HG03095 (cell line): ENCODE results near the gene DKK3.

ENCODE experiments used
- ATAC-seq: cut with Tn5 transposase; IDR thresholded peaks from one replicate; pipeline ENCODE4 v1.9.1; 2021; ENCODE audit warnings: moderate library complexity; ENCODE audit not compliant: unreplicated experiment

Gene DKK3

DNA sequence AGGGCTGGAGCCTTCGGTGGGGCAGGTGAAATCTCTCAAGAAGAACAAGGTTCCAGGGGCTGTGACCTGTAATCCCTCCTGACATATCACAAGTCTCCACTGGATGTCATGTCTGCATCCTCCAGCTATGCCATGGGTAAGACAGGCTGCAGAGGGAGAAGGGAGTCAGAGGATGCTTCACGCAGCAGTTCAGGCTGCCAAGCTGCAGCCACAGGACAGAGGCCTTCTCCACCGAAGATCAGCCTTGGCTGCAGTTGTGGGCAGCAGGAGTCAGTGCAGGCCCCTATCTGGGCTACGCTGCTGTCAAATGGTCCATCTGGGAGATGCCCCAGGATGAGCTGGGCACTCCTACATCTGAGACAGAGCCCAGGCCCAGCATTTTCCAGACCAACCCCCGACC is 25.0 kb downstream of the DKK3 start:
- ATAC-seq: no peak

DNA sequence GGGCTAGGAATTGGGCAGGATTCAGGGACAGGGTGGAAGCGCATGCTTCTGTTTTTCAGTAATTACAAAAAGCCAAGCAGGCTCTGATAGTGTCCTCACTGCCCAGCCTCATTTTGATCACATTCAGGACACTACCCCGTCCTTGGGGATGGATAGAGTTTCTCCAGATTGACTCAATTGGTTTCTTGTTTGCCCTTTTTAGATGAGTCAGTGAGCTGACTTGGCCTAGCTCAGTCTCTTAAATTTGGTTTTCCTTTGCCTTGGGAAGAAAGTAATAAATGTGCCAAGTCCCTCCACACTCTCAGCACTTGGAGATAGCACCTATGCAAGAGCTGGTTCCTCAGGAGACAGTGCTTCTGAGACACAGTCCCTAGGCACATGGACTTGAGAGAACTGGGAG is 25.5 kb downstream of the DKK3 start:
- no peak for ATAC-seq

DNA sequence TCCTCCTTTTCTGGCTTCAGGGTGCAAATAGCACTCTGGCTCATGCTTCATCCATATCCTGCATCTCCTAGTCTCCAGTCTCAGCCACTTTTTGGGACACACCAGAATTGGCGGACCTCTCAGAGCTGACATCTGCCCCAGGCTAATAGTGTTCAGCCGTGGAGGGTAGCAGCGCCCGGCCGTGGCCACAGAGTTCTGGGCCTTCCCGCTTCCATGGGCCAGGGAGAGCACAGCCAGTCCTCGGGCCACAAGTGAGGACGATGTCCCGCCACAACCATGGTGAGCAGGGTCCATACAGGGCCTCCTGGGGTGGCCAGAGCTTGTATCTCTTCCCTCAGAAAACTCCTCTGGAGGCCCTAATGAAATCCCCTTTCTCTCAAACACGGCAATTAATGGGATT is 26.0 kb downstream of the DKK3 start:
- ATAC-seq: no peak

DNA sequence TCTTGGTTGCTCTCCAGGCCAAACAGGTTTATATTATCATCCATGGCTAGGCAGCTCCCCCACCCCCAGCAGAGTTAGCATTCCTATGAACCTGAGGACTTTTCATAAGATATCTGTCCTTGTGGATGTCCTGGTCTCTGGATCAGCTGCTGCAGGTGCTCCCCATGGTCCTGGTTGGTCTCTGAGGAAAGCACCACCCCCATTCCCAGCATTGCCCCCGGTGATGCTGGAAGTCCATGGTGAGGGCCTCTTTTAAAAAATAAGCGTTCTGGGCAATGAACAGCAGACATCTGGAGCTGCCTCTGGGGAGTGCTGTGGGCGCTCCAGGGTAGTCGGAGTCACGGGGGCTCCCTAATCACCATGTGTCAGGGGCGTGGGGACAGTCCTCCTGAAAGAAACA is 26.6 kb downstream of the DKK3 start:
- ATAC-seq: no peak

DNA sequence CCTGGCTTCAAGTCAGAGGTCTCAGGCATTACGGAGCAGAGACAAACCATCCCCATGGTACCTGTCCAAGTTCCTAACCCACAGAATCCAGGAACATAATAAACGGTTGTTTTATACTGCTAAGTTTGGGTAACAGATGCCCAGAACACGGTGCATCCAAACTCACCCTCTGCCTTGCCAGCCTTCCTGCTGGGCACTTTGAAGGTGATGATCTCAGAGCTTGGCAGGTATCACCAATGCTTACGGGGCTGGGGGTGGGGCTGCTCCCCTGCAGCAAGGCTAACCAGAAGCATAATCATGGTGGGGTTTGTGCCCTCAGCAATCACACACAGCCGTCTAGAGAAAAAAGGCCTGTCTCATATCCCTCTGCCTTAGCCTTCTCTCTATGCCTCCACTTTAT is 27.1 kb downstream of the DKK3 start:
- ATAC-seq: no peak

DNA sequence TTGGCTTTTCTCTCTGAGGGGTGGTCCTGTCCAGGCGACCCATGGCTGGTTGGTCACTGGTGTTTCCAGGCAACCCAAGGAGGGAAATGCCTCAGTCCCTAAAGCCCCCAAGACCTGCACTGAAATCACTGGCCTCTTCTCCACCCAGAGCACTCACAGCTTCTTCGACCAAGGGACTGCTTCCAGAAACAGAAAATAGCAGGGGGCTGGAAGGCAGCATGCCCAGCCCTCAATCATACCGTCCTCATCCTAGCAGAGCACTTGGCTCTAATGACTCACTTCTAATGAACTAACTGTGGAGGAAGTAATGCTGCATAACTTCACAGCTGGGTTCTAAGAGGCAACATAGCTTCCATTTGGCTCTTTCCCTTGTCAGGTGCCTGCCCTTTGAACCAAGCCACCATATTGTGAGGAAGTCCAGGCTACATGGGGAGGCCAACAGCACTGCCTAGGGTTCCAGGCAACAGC is 27.6 kb downstream of the DKK3 start:
- ATAC-seq: no peak

DNA sequence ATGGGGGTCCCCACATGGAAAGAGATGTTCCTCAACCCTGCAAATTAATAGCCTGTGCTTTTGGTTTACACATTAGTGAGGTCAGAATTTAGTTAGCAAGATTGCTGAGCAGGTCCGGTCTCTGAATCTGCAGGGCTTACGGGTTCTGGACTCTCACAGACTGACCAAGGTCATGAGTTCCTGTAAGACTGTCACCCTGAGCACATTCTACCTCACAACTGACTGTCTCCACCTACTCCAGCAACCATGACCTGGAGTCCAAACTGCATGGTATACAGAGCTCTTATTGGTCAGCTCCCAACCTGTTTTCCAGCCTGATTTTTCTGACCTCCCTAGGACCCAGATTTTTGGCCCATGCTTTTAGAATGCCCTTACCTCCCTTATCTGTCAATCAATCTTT is 28.2 kb downstream of the DKK3 start:
- no peak for ATAC-seq

DNA sequence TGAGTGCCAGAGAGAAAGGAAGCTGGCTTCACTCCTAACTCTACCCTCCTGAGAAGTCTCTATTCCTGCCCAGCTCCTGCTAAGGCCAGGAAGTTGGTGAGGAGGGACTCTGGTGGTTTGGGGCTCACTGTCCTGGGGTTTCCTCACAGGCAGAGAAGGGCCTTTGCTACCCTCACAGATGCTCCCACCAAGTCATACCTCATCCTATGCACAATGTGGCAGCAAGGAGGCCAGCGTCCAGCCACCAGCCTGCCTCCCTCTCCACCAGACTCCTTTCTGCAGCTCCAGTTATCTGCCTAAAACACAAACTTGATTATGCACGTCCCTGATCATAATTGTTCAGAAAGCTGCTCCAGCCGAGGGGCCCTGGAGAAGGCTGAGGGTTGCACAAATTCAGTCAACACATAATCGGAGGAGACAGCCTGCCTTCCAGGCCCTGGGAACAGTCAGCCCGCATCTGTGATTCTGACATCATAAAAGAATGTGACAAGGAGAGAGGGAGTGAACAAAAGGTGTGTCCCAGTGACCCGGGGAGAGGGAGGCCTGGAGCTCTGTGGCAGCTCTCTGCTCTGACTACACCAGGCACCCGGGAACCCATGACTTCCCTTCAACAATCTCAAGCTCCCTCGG is 28.8 kb downstream of the DKK3 start:
- ATAC-seq: no peak

DNA sequence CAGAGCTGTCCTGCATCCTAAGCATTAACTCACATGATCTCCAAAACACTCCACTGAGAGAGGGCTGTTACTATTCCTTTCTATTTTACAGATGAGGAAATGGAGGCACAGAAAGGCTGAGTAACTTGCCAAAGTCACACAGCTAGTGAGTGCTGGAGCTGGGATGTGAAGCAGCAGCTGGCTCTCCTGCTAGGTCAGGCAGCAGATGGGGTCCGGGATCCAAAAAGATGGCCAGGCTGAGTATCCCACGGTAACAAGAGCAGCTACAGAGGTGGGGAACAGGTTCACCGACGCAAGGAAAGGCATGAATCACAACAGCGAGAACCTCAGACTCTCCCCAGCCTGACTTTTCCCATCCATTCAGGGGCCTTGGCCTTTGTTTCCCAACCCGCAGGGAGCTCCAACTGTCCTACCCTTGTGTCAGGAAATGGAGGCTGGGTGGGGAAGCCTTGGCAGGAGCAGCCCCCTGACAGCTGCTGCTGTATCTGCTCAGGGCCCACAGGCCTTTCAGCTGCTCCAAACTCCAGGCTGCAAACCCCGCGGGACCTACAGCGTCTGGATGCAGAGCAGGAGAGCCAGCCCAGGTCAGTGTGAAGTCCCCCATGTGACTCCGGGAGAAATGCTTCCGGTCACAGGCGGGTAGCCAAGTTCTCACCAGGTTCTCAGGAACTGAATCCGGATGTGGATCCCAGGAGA is 29.5 kb downstream of the DKK3 start:
- no peak for ATAC-seq

DNA sequence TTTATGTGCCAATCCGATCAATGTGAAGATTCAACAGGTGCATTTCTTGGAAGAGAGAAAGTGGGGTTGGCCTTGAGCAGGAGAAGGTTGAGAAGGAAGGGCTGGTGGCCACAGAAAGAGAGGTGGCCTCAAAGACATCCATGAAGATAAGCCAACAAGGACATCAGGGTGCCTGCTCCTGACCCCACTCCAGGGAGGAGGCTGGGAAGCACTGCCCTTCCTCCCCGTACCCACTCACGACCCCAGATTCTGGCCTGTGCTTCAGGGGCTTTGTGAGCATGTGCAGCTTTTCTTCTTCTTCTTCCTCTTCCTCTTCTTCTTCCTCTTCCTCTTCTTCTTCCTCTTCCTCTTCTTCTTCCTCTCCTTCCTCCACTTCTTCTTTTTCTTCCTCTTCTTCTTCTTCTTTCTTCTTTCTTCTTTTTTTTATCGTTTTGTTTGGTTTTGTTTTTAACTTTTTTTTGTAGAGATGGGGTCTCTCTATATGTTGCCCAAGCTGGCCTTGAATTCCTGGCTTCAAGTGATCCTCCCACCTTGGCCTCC is 30.3 kb downstream of the DKK3 start:
- no peak for ATAC-seq

DNA sequence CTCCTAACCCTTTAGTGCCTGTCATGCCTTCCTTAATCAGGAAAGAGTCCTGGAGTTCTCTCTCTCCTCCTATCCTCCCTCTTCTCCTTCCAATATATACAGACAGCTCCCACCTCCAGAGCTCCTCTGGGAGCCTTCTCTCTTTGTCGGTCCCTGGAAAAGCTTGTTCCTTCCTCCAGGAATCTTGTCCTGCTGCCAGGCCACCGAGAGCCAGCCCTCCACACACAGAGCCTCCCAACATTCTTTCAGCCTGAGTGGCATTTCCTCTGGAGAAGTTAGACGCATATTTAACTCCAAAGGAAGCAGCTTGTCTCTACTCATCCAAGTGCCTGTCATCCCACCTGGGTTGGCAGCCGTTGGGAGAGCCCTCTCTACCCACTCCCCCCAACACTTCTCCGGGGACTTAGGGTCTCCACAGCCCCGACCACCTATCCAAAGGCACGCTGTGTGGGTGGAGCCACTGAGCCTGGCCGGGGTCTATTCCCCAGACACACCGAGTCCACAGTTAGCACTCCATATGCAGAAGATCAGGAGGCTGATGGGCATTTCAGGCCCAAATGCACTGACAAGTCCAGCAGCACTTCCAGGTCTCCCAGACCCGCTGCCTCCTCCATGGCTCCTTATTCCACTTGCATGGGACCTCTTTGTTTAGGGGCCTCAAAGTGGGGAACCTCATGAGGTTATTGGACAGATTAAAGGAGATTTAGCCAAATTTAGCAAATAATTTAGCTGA is 31.1 kb downstream of the DKK3 start:
- no peak for ATAC-seq

DNA sequence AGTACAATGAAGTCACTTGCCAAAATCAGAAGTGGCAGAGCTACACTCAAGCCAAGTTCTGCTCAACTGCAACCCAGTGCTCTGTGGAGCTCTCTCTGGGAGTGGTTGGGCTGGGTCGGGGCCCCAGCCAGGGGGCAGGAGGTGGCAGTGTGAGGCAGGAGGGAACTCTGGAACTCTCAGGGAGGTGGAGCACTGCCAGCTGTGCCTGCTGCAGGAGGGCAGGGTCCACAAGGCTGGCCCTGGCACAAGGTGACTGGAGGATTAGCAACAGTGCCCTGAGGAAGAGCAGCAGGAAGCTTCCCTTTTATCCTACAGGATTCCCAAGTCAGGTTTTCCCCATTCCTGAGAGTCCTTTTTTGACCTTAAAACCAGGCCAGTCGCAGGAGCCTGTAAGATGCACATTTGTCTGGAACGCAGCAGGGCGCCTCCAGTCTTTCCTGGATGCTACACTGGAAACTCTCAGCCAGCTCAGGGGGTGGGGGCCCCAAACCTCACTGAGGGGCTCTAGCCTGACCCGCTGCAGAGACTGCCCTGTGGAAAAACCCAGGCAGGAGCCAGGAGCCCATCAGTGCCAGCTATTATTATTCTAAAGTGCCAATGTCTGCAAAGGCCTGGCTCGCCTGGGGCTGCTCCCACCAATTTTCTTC is 31.8 kb downstream of the DKK3 start:
- ATAC-seq: no peak

DNA sequence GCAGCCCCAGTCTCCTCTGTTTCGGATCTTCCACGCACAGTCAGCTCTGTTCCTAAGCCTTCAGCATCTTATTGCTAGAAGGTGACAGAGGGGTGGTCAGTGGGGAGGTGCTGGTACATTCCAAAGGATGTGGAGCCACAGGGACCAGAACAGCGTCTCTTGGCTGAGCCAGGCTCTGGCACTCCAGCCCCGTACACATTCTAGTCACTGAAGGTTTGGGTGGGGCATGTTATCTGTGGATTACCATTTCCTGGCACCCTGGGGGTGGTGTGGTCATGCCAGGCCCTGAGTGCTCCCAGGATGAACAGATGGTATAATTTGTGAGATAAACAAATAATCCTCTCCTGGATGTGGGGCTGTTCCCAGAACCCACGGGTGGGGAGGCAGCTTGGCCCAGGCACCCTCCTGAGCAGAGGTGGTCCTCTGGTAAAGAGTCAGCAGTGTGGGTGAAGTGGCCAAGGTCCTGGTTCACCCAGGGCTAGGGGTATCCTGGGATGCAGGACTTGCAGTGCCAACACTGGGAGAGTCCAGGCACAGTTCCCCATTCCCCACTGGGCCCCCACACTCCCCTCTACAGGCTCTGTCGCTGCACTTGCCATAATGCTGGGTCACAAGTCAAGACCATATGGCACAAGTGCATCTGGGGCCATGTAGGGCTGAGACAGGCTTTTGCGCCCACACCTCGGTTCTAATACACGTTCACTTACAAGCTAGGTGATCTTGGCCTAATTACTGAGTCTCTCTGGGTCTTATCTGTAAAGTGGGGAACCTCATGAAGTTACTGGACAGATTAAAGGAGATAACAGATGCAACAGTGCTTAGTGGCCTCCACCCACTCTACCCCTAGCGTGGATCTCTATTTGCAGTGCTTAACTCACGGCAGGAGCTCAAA is 33.0 kb downstream of the DKK3 start:
- ATAC-seq: no peak

DNA sequence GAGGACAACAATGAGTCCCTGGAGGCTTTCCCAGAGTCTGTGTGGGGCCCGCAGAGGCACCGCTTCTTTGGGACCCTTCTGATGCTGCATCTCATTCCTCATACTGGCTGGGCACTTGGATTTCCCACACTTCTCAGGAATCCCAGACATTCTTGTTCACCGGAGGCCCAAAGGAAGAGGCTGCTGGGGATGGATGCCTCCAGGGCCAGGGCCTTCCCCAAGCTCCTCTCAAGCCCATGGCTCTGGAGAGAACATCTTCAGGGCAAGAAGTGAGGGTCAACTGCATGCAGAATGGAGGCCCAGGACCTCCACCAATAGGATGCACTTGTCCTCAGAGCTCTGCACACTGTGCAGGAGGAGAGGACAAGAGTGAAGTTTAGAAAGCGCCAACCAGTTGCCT is 34.6 kb downstream of the DKK3 start:
- ATAC-seq: no peak

DNA sequence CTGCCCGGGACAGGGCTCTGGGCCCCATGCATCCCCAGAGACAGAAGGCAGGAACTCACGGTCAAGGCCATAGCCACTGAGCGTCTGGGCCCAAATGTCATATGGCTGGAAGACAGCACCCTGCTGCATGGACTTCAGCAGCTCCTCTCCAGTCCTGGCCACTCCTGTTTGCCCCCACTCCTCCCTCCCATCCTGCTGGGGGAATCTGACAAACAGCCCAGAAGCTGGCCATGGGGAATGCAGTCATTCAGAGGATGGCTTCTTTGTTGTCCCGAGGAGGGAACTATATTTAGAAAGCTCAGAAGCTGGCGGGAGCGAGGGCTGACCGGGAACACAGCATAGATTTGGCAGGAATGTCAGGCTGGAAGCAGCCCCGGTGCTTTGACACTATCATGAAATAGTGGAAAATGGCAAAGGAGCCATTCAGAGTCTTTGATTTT is 35.0 kb downstream of the DKK3 start:
- ATAC-seq: no peak

DNA sequence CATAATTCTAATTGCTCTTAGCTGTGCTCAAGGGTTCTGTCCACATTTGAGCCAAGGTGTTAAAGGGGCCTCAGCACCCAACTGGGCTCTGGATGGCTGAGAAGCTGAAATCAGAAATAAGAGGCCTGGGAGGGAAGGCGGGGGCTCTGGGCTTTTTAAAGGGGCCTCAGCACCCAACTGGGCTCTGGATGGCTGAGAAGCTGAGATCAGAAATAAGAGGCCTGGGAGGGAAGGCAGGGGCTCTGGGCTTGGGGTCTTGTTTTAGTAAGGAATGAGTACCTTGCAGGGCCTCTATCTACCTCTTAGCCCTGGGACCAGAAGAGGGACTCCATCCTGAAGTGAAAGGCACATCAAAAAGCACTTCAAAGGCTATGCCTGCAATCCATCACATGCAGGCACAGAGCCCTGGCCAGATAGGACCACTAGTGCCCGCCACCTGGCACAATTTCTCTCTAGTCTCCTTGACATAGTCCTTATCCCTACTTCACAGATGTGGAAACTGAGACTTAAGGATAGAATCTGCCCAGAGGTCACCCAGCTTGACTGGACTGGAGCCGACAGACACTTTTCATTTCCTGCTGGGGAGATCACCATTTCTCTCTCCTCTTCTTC is 35.6 kb downstream of the DKK3 start:
- ATAC-seq: no peak

DNA sequence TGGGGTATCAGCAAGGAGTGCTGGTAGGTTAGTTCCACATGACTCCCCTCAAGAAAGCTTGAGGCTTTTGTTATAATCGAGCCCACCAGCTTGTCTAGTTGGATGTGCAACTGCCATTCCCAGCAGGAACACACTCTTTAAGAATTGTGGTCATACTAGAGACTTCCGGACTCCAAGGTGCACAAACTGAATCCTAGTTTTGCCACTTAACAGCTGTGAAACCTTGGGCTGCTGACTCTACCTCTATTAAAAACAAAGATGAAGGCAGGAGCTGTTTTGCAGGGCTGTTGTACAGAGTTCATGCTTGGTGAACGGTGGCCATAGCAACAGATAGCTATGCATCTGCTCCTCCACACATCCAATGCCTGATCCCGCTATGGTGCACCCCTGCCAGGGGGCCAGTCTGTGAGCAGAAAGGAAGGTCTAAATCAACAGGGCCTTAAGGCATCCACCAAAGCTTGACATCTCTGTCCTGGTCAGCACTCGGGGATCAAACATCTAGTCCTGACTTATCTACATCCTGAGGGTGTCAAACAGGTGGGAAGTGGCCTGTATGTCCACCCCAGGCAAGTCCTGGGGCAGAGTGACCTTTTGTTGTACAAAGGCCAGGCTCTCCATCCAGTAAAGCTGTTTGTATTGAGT is 36.4 kb downstream of the DKK3 start:
- ATAC-seq: no peak

DNA sequence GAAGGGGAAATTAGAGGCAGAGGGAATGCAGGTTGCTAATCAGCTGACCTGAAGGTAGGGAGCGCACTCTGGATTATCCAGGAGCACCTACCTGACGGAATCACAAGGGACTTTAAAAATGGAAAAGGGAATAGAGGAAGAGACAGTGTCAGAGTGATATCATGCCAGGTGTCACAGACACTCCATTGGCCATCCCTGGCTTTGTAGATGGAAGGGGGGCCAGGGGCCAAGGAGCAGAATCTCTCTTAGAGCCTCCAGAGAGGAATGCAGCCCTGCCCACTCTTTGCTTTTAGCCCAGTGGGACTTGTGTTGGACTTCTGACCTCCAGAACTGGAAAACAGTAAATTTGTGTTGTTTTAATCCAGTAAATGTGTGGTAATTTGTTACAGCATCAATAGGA is 37.9 kb downstream of the DKK3 start:
- ATAC-seq: no peak

DNA sequence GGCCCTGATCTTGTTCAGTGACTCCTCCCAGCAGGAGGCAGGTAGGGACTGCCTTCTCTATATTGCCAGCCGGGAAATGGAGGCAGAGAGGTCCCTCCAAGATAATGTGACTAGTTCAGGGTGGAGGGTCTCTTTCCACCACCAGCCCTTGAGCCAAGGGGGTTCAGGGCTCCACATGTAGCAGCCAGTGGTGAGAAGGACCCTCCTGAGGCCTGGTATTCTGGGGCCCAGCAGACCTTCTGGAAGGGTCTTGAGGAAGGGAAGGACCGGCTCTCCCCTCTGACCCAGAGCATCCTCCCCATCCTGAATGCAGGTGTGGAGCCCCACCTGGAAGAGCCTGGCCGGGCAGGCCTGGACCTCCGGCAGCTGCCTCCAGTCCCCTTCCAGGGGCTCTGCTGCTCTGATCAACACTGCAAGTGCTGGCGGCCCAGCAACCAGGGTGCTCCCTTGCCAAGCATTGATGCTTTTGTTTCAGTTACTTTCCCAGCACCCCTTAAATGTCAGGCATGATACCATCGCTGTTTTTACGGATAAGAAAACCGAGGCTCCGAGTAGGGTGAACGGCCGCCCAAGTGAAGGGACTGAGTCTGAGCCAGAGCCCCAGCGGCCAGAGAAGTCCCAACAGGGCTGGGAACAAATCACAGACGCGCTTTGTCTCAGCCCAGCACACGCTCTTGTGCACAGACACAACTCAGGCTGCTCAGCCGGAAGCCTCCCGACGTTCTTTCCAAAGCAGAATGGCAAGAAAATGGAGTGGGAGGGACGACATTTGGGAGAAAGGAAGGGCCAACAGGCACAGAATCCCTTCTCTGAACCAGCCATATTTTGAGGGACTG is 38.8 kb downstream of the DKK3 start:
- no peak for ATAC-seq
